Dendritic cell treated with granulocyte-macrophage colony-stimulating factor and Interleukin-4, amounts not matched to agents 40 ng/mL and 50 ng/mL, for 4 days (primary cell): ENCODE measurements around the gene ZBTB7A.
A peak's percentile ranks its signal among the peaks of the same experiment; 100 is the strongest.
"Not testable (repeated sequence)": the region's sequence is repeated elsewhere in the genome, so short reads cannot be mapped to it uniquely, and the experiment has no call there.

Experiments
- H3K27ac Mint-ChIP-seq: one replicate; pipeline ENCODE4 v1.8.0; 2022; ENCODE audit warnings: mild to moderate bottlenecking, mixed read lengths
- H3K27me3 Mint-ChIP-seq: one replicate; pipeline ENCODE4 v1.8.0; 2022; ENCODE audit warnings: mild to moderate bottlenecking, mixed read lengths
- H3K36me3 Mint-ChIP-seq: one replicate; pipeline ENCODE4 v1.8.0; 2022; ENCODE audit warnings: low read depth, mixed read lengths
- H3K4me1 Mint-ChIP-seq: one replicate; pipeline ENCODE4 v1.8.0; 2022; ENCODE audit warnings: low read depth, mixed read lengths
- H3K4me3 Mint-ChIP-seq: one replicate; pipeline ENCODE4 v1.8.0; 2022; ENCODE audit warnings: mild to moderate bottlenecking, moderate library complexity, mixed read lengths
- H3K9me3 Mint-ChIP-seq: one replicate; pipeline ENCODE4 v1.8.0; 2022; ENCODE audit warnings: mixed read lengths
- intact Hi-C: fragments of 100-400 bp; cut with micrococcal nuclease; formaldehyde crosslinking; loops from one replicate; pipeline ENCODE4 v1.15.0; 2022

The ZBTB7A gene

GRCh38 chr19:4012092-4012974, 54.4 kb downstream of the ZBTB7A start:
- Mint-ChIP-seq H3K4me1 (peaks cover 55% of the 10 kb centered on the region), H3K9me3 (no peaks in the 10 kb centered on the region), H3K27ac (no peak overlapping the region), H3K36me3 (peaks cover 75% of the 10 kb centered on the region), H3K27me3 (no peaks in the 10 kb centered on the region), H3K4me3 (no peak overlapping the region)
- intact Hi-C loops: no loop called here

GRCh38 chr19:4011430-4011829, 55.3 kb downstream of the ZBTB7A start:
- H3K9me3 Mint-ChIP-seq, H3K4me3 Mint-ChIP-seq, intact Hi-C loops, H3K27me3 Mint-ChIP-seq: not testable (repeated sequence)
- Mint-ChIP-seq H3K36me3 (peaks cover 70% of the 10 kb centered on the region), H3K4me1 (peaks cover 56% of the 10 kb centered on the region), H3K27ac (peak overlapping the region; percentile 23)

- Mint-ChIP-seq H3K36me3 (peaks cover 64% of the 10 kb centered on the region), H3K4me3 (no peak overlapping the region), H3K27me3 (no peaks in the 10 kb centered on the region), H3K27ac (peak overlapping the region; percentile 23), H3K4me1 (peaks cover 59% of the 10 kb centered on the region), H3K9me3 (no peaks in the 10 kb centered on the region)
- intact Hi-C loops: no loop called here
Observed at GRCh38 chr19:4010808-4011110, 55.9 kb downstream of the ZBTB7A start.

GRCh38 chr19:4009990-4010807, 56.5 kb downstream of the ZBTB7A start:
- no peak overlapping the region for H3K4me3 Mint-ChIP-seq

GRCh38 chr19:4007836-4008539, 58.7 kb downstream of the ZBTB7A start:
- Mint-ChIP-seq H3K9me3 (no peaks in the 10 kb centered on the region), H3K27me3 (no peaks in the 10 kb centered on the region), H3K27ac (peak overlapping the region; percentile 87), H3K4me3 (peak overlapping the region; percentile 88), H3K4me1 (peaks cover 40% of the 10 kb centered on the region), H3K36me3 (peaks cover 36% of the 10 kb centered on the region)
- intact Hi-C loops: loop anchor here (2.0 kb wide), 1 partner anchor 17 kb away; no protein-coding TSS in a partner anchor

More at GRCh38 chr19:4009990-4010807, 56.5 kb downstream of the ZBTB7A start:
- Mint-ChIP-seq H3K27me3 (no peaks in the 10 kb centered on the region), H3K4me1 (peaks cover 54% of the 10 kb centered on the region), H3K9me3 (no peaks in the 10 kb centered on the region), H3K27ac (no peak overlapping the region), H3K36me3 (peaks cover 58% of the 10 kb centered on the region)
- intact Hi-C loops: no loop called here

GRCh38 chr19:4007021-4007835, 59.5 kb downstream of the ZBTB7A start, which contains the start of gene PIAS4:
PIAS4 (plus strand) TSS chr19:4007736; CDS start chr19:4007761, 25 bp downstream.
- H3K36me3 Mint-ChIP-seq: peaks cover 28% of the 10 kb centered on the region
- H3K27ac Mint-ChIP-seq: peak within 1 kb of the TSS; percentile 87
- H3K27me3 Mint-ChIP-seq: no peaks in the 10 kb centered on the region
- H3K4me1 Mint-ChIP-seq: peaks cover 40% of the 10 kb centered on the region
- no peaks in the 10 kb centered on the region for H3K9me3 Mint-ChIP-seq
- intact Hi-C loops: loop anchor here (2.0 kb wide), 1 partner anchor 16 kb away; no protein-coding TSS in a partner anchor
- peak within 1 kb of the TSS; percentile 88 for H3K4me3 Mint-ChIP-seq

GRCh38 chr19:4005436-4005835, 61.3 kb downstream of the ZBTB7A start:
- H3K27me3 Mint-ChIP-seq, H3K27ac Mint-ChIP-seq: not testable (repeated sequence)

GRCh38 chr19:4000798-4001197, 65.9 kb downstream of the ZBTB7A start:
- H3K27me3 Mint-ChIP-seq, H3K4me1 Mint-ChIP-seq, H3K9me3 Mint-ChIP-seq, H3K27ac Mint-ChIP-seq, H3K4me3 Mint-ChIP-seq, intact Hi-C loops, H3K36me3 Mint-ChIP-seq: not testable (repeated sequence)

More at GRCh38 chr19:4005436-4005835, 61.3 kb downstream of the ZBTB7A start:
- H3K9me3 Mint-ChIP-seq, H3K4me3 Mint-ChIP-seq, intact Hi-C loops: not testable (repeated sequence)
- H3K36me3 Mint-ChIP-seq: peaks cover 14% of the 10 kb centered on the region
- peaks cover 29% of the 10 kb centered on the region for H3K4me1 Mint-ChIP-seq

GRCh38 chr19:3998667-3999412, 67.9 kb downstream of the ZBTB7A start:
- intact Hi-C loops, H3K36me3 Mint-ChIP-seq, H3K9me3 Mint-ChIP-seq, H3K27ac Mint-ChIP-seq, H3K27me3 Mint-ChIP-seq, H3K4me3 Mint-ChIP-seq, H3K4me1 Mint-ChIP-seq: not testable (repeated sequence)

- Mint-ChIP-seq H3K27me3 (no peaks in the 10 kb centered on the region), H3K36me3 (no peaks in the 10 kb centered on the region), H3K4me3 (no peak overlapping the region), H3K9me3 (no peaks in the 10 kb centered on the region), H3K4me1 (peaks cover 4% of the 10 kb centered on the region), H3K27ac (no peak overlapping the region)
- intact Hi-C loops: no loop called here
Observed at GRCh38 chr19:3995607-3996006, 71.1 kb downstream of the ZBTB7A start.
